ENCODE data around the gene ADAMTS9.
"Not testable (repeated sequence)": the region's sequence is repeated elsewhere in the genome, so short reads cannot be mapped to it uniquely, and the experiment has no call there.

GRCh38 chr3:64545239-64545638 is 142.6 kb downstream of the ADAMTS9 start:
- TF ChIP-seq POLR2A, CTCF (IDR thresholded peaks at IDR 0.05): not testable (repeated sequence)
